GM12878 (cell line): Measurements from ENCODE around the gene CSF1R. TPM values are rescaled to one million over a fixed set of nuclear protein-coding genes. Genes with fewer than 3 reads are reported as not detected.
"Not testable (repeated sequence)": the region's sequence is repeated elsewhere in the genome, so short reads cannot be mapped to it uniquely, and the experiment has no call there.

Experiments used
- ATAC-seq: fragments of 200-7000 bp; cut with Tn5 transposase; 3 replicates; pipeline ENCODE4 v1.9.1; 2020; ENCODE audit warnings: mild to moderate bottlenecking, moderate library complexity
- BruUV-seq: library from RNA; stranded (reverse); fragments of 400-500 nt; replicated peaks from 2 replicates; lab custom pipeline; 2021; lab: Mats Ljungman, UMichigan
- CTCF ChIA-PET: fragments of 300-600 bp; sonication (Branson Sonifier 250); formaldehyde crosslinking; extraction: SDS; loops from one replicate; lab custom pipeline; 2021; ENCODE audit warnings: inconsistent platforms; lab: Yijun Ruan, JAX
- POLR2A ChIA-PET: fragments of 350-600 bp; formaldehyde crosslinking; extraction: SDS; loops from one replicate; lab custom pipeline; 2021; ENCODE audit warnings: inconsistent platforms; lab: Charles Lee
- RAD21 ChIA-PET: fragments of 300-600 bp; sonication (Branson Sonifier 250); formaldehyde crosslinking; loops from one replicate; lab custom pipeline; 2023; ENCODE audit warnings: antibody characterized with exemption; ENCODE audit not compliant: unreplicated experiment; lab: Charles Lee
- SMC1A ChIA-PET: fragments of 300-600 bp; sonication (Branson Sonifier 250); formaldehyde crosslinking; loops from one replicate; lab custom pipeline; 2023; ENCODE audit not compliant: unreplicated experiment, uncharacterized antibody; lab: Charles Lee
- DNase-seq: peaks from one replicate; pipeline ENCODE4 v3.0.0-alpha.2; 2011; ENCODE audit warnings: low read depth, low spot score
- FAIRE-seq: peaks from 3 replicates; lab custom pipeline; 2011; peaks lifted over from hg19 to GRCh38; lab: Jason Lieb, UNC
- H2AFZ ChIP-seq: 2 replicates; pipeline ENCODE4 v1.6.0; 2011; ENCODE audit warnings: low read depth, low read length, control low read depth; ENCODE audit not compliant: control insufficient read depth
- H3K27ac ChIP-seq: 2 replicates; pipeline ENCODE4 v1.5.1; 2011; ENCODE audit warnings: control low read depth; ENCODE audit not compliant: control insufficient read depth, insufficient read depth
- H3K27me3 ChIP-seq, 2 experiments: replicated peaks in 1 of 2; 2 replicates each; pipeline versions ENCODE4 v1.6.0 to v1.6.1; 2011; ENCODE audit warnings: low read length in 1 of 2; ENCODE audit not compliant: control insufficient read depth in 2 of 2, insufficient read depth in 2 of 2
- H3K36me3 ChIP-seq, 2 experiments: 2 replicates each; pipeline ENCODE4 v1.5.1; 2011; ENCODE audit warnings: low read length in 1 of 2; ENCODE audit not compliant: control insufficient read depth in 2 of 2, insufficient read depth in 2 of 2
- H3K4me1 ChIP-seq: 2 replicates; pipeline ENCODE4 v1.6.1; 2011; ENCODE audit warnings: mild to moderate bottlenecking, low read length, moderate library complexity, mixed read lengths; ENCODE audit not compliant: control insufficient read depth, insufficient read depth
- H3K4me2 ChIP-seq: 2 replicates; pipeline ENCODE4 v1.6.0; 2011; ENCODE audit warnings: control low read depth; ENCODE audit not compliant: control insufficient read depth, insufficient read depth
- H3K4me3 ChIP-seq: fragments of 200-600 bp; sonication (generic); 2 replicates; pipeline ENCODE4 v1.5.1; 2016
- H3K79me2 ChIP-seq: 2 replicates; pipeline ENCODE4 v1.6.0; 2011; ENCODE audit warnings: low read length; ENCODE audit not compliant: control insufficient read depth, insufficient read depth
- H3K9ac ChIP-seq: 2 replicates; pipeline ENCODE4 v1.8.0; 2011; ENCODE audit warnings: low read length, control low read depth, mixed read lengths; ENCODE audit not compliant: control insufficient read depth, insufficient read depth
- H3K9me3 ChIP-seq: replicated peaks from 3 replicates; pipeline ENCODE4 v1.5.1; 2011; ENCODE audit warnings: mild to moderate bottlenecking, low read length; ENCODE audit not compliant: control insufficient read depth, insufficient read depth
- H4K20me1 ChIP-seq: 2 replicates; pipeline ENCODE4 v1.6.0; 2011; ENCODE audit not compliant: control insufficient read depth, insufficient read depth
- HDGF ChIP-seq: fragments of 450-650 bp; IDR thresholded peaks from 2 replicates; pipeline ENCODE4 v1.6.1; 2016; ENCODE audit warnings: antibody characterized with exemption
- LARP7 ChIP-seq: fragments of 450-650 bp; IDR thresholded peaks from 2 replicates; pipeline ENCODE4 v1.6.1; 2017; ENCODE audit warnings: mild to moderate bottlenecking
- RFX5 ChIP-seq: IDR thresholded peaks from 2 replicates; pipeline ENCODE4 v1.6.1; 2011; ENCODE audit warnings: low read depth, low read length, improper control_type of control experiment
- TCF7 ChIP-seq: IDR thresholded peaks from 2 replicates; pipeline ENCODE4 v1.6.1; 2014; ENCODE audit warnings: antibody characterized with exemption, borderline replicate concordance
- WGBS: methylation state at CpG from one replicate; pipeline ENCODE4 v1.1.6; 2016; ENCODE audit warnings: low lambda C conversion rate; ENCODE audit not compliant: insufficient replicate concordance, insufficient coverage; ENCODE audit errors: missing lambda C conversion rate; 5-methylcytosine and 5-hydroxymethylcytosine counted together
- in situ Hi-C: fragments of 300-500 bp; cut with MboI; formaldehyde crosslinking; loops from 9 replicates; pipeline ENCODE4 v1.14.3; 2018; ENCODE audit warnings: mixed read lengths
- intact Hi-C: fragments of 100-400 bp; cut with micrococcal nuclease; formaldehyde crosslinking; loops from one replicate; pipeline ENCODE4 v1.14.2; 2022; ENCODE audit not compliant: unreplicated experiment
- polyA plus RNA-seq, 11 experiments: library from polyadenylated mRNA; depleted of rRNA in 4 of 11; unstranded in 6 of 11; stranded (reverse) in 5 of 11; fragments of >200 nt; fragmentation: Nextera tagmentation in 4 of 11; fragmentation: Illumina TruSeq in 1 of 11; extraction: Ambion mirVana in 4 of 11; extraction: Trizol in 1 of 11; gene quantifications; 1 replicate in 1 of 11; 2 replicates in 10 of 11; pipeline versions ENCODE4 v1.2.1 to v1.2.3, GENCODE V29; 2011 to 2016; ENCODE audit warnings: inconsistent platforms in 2 of 11, missing spikeins in 2 of 11, low read depth in 1 of 11
- total RNA-seq, 4 experiments: library from RNA; depleted of rRNA in 3 of 4; stranded (reverse); fragments of >200 nt in 3 of 4; fragmentation: Illumina TruSeq in 1 of 4; extraction: Trizol in 1 of 4; gene quantifications; 2 replicates each; pipeline versions ENCODE4 v1.2.1 to v1.2.3, GENCODE V29; 2013 to 2021

The CSF1R gene
- total and polyA plus RNA-seq, 10 of the 15 experiments (the other 5 are each of a cell fraction or from before 2014, with no cell fraction given), result 0.35 to 3.6 (median 1.2) TPM

DNA sequence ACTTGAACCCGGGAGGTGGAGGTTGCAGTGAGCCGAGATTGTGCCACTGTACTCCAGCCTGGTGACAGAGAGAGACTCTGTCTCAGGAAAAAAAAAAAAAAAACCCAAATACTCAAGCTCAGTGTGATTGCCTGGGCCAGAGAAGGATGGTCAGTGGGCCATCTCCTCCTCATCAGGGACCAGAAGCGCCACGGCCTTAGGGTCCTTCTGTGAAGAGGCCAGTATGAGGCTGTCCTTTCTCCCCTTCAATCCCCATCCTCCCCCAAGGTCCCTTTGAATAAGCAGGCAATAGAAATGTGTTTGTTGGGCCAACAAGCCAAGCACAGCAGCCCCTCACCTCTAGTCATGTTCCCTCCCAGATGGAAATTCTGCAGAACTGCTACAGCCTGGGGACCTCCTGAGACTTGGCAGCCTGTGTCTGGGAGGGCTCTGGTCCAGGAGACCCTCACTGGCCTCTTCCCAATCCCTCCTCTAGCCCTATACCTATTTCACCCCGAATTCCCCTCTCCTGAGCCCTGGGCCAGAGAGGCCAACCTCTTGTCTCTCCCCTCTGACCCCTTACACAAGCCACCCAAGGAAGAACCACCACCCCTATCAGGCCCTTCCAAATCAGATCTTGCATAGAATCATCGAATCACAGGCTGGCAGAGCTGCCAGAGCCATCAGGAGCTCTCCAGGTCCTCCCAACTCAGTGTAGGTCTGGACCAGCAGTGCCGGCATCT is 1.0 kb downstream of the CSF1R start:
- ATAC-seq (no peak), DNase-seq (no peak)
- no peaks in the 10 kb centered on the region for H3K9me3 ChIP-seq
- no peak overlapping the region for H3K27ac ChIP-seq
- BruUV-seq, result no TSS peak
- POLR2A ChIA-PET, result interaction anchor here (0.7 kb wide), 1 partner anchor 982 kb away, joined by 3 read pairs; no protein-coding TSS in a partner anchor
- intact Hi-C loops, result no loop called here
- TF ChIP-seq HDGF, result no peak
- no peak for TF ChIP-seq TCF7
- TF ChIP-seq RFX5, result no peak
- no peak for TF ChIP-seq LARP7
- TF ChIP-seq, all 136 proteins: peak for 0
- in situ Hi-C loops, result no loop called here
- Histone ChIP-seq H3K27me3 (no peaks in the 10 kb centered on the region), H3K4me2 (no peak overlapping the region), H3K36me3 (no peaks in the 10 kb centered on the region), H3K79me2 (no peaks in the 10 kb centered on the region), H3K9ac (no peak overlapping the region), H4K20me1 (no peaks in the 10 kb centered on the region), H3K4me1 (peaks cover 20% of the 10 kb centered on the region), H2AFZ (no peak overlapping the region), H3K4me3 (no peak overlapping the region)
- FAIRE-seq, result no peak
- ChIA-PET CTCF (no interaction called here), SMC1A (interaction anchor here (0.6 kb wide), 1 partner anchor 84 kb away, joined by 3 read pairs; no protein-coding TSS in a partner anchor), RAD21 (no interaction called here)
- WGBS, result 35% methylated on average over 7 of the region's 7 CpGs

DNA sequence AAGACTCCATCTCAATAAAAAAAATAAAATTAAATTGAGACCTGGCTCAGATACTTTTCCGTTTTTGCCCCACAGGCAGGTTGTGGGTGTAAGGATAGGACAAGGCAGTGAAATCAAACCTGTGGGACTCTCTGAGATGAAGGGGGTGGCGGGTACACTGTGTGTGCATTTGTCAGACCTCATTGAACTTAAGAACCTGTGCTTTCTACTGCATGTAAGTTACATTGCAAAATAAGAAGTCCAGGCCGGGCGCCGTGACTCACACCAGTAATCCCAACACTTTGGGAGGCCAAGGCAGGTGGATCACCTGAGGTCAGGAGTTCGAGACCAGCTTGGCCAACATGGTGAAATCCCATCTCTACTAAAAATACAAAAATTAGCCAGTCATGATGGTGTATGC is 1.6 kb downstream of the CSF1R start:
- SMC1A ChIA-PET, BruUV-seq, FAIRE-seq, H3K27ac ChIP-seq, H3K4me2 ChIP-seq, intact Hi-C loops, H3K36me3 ChIP-seq, H3K79me2 ChIP-seq, RAD21 ChIA-PET, CTCF ChIA-PET, H3K9ac ChIP-seq, DNase-seq, H3K9me3 ChIP-seq, in situ Hi-C loops, H4K20me1 ChIP-seq, H2AFZ ChIP-seq, H3K27me3 ChIP-seq, H3K4me3 ChIP-seq, ATAC-seq: not testable (repeated sequence)
- 50% methylated on average over 6 of the region's 6 CpGs for WGBS
- POLR2A ChIA-PET, result interaction anchor here (0.7 kb wide), 1 partner anchor 983 kb away, joined by 3 read pairs; no protein-coding TSS in a partner anchor
- peaks cover 20% of the 10 kb centered on the region for H3K4me1 ChIP-seq
